HepG2 (cell line): ENCODE measurements around the gene TSC22D4. TPM values are rescaled to one million over a fixed set of nuclear protein-coding genes. Genes with fewer than 3 reads are reported as not detected.

ENCODE experiments used
- ATAC-seq: fragments of 200-7000 bp; cut with Tn5 transposase; 3 replicates; pipeline ENCODE4 v1.9.1; 2020; ENCODE audit warnings: mild to moderate bottlenecking, moderate library complexity
- BruUV-seq: library from RNA; stranded (reverse); fragments of 400-500 nt; replicated peaks from 2 replicates; lab custom pipeline; 2021; lab: Mats Ljungman, UMichigan
- CTCF ChIA-PET: fragments of 300-600 bp; formaldehyde crosslinking; extraction: SDS; loops from one replicate; lab custom pipeline; 2021; ENCODE audit warnings: low total read pairs, inconsistent platforms, low intra/inter-chr PET ratio; lab: Yijun Ruan, JAX
- POLR2A ChIA-PET: fragments of 350-600 bp; sonication (Branson Sonifier 250); formaldehyde crosslinking; loops from one replicate; lab custom pipeline; 2020; ENCODE audit warnings: antibody characterized with exemption, inconsistent platforms; lab: Yijun Ruan, JAX
- DNase-seq: peaks from one replicate; pipeline ENCODE4 v3.0.0-alpha.2; 2015; ENCODE audit warnings: low spot score
- FAIRE-seq: peaks from 3 replicates; lab custom pipeline; 2011; peaks lifted over from hg19 to GRCh38; lab: Jason Lieb, UNC
- H2AFZ ChIP-seq: one replicate; pipeline ENCODE4 v1.6.1; 2011; ENCODE audit warnings: low read length, inconsistent platforms
- H3K27ac ChIP-seq: fragments of 300-600 bp; 3 replicates; pipeline ENCODE4 v1.8.0; 2011; ENCODE audit warnings: mixed run types, mild to moderate bottlenecking, mixed read lengths, low read length, inconsistent platforms; ENCODE audit not compliant: insufficient read depth; ENCODE audit errors: extremely low read length
- H3K27me3 ChIP-seq, 2 experiments: fragments of 200-600 bp in 1 of 2; 2 replicates in 1 of 2; 3 replicates in 1 of 2; pipeline versions ENCODE4 v1.6.0 to v1.8.0; 2011; ENCODE audit warnings: low read length in 2 of 2, mild to moderate bottlenecking in 2 of 2, moderate library complexity in 2 of 2, inconsistent platforms in 1 of 2; ENCODE audit not compliant: insufficient read depth in 2 of 2, control insufficient read depth in 1 of 2
- H3K36me3 ChIP-seq, 2 experiments: fragments of 200-600 bp in 1 of 2; replicated peaks in 1 of 2; 2 replicates in 1 of 2; 3 replicates in 1 of 2; pipeline versions ENCODE4 v1.5.1 to v1.8.0; 2011; ENCODE audit warnings: low read length in 2 of 2, inconsistent platforms in 1 of 2; ENCODE audit not compliant: insufficient read depth in 2 of 2, control insufficient read depth in 1 of 2
- H3K4me1 ChIP-seq: 2 replicates; pipeline ENCODE4 v1.5.1; 2012; ENCODE audit warnings: low read length, inconsistent platforms; ENCODE audit not compliant: insufficient read depth
- H3K4me2 ChIP-seq: 2 replicates; pipeline ENCODE4 v1.6.0; 2011; ENCODE audit warnings: low read depth, low read length, inconsistent platforms
- H3K4me3 ChIP-seq, 3 experiments: fragments of 200-600 bp in 1 of 3; sonication (generic), shearing (Covaris generic) in 1 of 3; replicated peaks in 1 of 3; 2 replicates each; pipeline ENCODE4 v1.5.1; 2011 to 2016; ENCODE audit warnings: low read length in 3 of 3, inconsistent platforms in 2 of 3, low read depth in 2 of 3, mild to moderate bottlenecking in 2 of 3, control low read depth in 1 of 3, mixed read lengths in 1 of 3; ENCODE audit not compliant: insufficient read depth in 1 of 3
- H3K79me2 ChIP-seq: one replicate; pipeline ENCODE4 v1.6.1; 2011; ENCODE audit warnings: low read length, inconsistent platforms; ENCODE audit not compliant: insufficient read depth
- H3K9ac ChIP-seq: 2 replicates; pipeline ENCODE4 v1.6.0; 2011; ENCODE audit warnings: mild to moderate bottlenecking, low read depth, low read length, inconsistent platforms; ENCODE audit not compliant: insufficient read depth
- H3K9me3 ChIP-seq: 2 replicates; pipeline ENCODE4 v1.5.1; 2012; ENCODE audit warnings: mild to moderate bottlenecking, low read length
- H4K20me1 ChIP-seq: 2 replicates; pipeline ENCODE4 v1.6.0; 2011; ENCODE audit warnings: inconsistent platforms, mild to moderate bottlenecking, low read length, moderate library complexity; ENCODE audit not compliant: insufficient read depth
- DBP ChIP-seq: sonication (generic); formaldehyde crosslinking; IDR thresholded peaks from 2 replicates; pipeline ENCODE4 v1.4.0; 2020; ENCODE audit warnings: missing genetic modification reagents; ENCODE audit errors: not compliant biosample characterization
- EEA1 ChIP-seq: sonication (generic); formaldehyde crosslinking; IDR thresholded peaks from 2 replicates; pipeline ENCODE4 v1.5.1; 2020; ENCODE audit warnings: mild to moderate bottlenecking, missing genetic modification reagents, borderline replicate concordance
- ELK4 ChIP-seq: sonication (generic); formaldehyde crosslinking; IDR thresholded peaks from 2 replicates; pipeline ENCODE4 v1.9.0; 2021; ENCODE audit warnings: missing genetic modification reagents, borderline replicate concordance
- GTF3A ChIP-seq: sonication (generic); formaldehyde crosslinking; conservative IDR thresholded peaks from 2 replicates; pipeline ENCODE4 v1.4.0; 2020; ENCODE audit warnings: mild to moderate bottlenecking, missing genetic modification reagents
- PHB2 ChIP-seq: fragments of 450-650 bp; IDR thresholded peaks from 2 replicates; pipeline ENCODE4 v1.6.1; 2018; ENCODE audit not compliant: partially characterized antibody
- REST ChIP-seq, 2 experiments: IDR thresholded peaks; 2 replicates each; pipeline ENCODE4 v1.6.1; 2011 to 2012; ENCODE audit warnings: low read length in 2 of 2, borderline replicate concordance in 1 of 2, low read depth in 1 of 2, mild to moderate bottlenecking in 1 of 2, moderate library complexity in 1 of 2
- SALL1 ChIP-seq: sonication (generic); formaldehyde crosslinking; IDR thresholded peaks from 2 replicates; pipeline ENCODE4 v1.8.0; 2022; ENCODE audit warnings: mild to moderate bottlenecking, missing genetic modification reagents
- TMF1 ChIP-seq: sonication (generic); formaldehyde crosslinking; IDR thresholded peaks from 2 replicates; pipeline ENCODE4 v1.8.1; 2022; ENCODE audit warnings: low read depth, missing genetic modification reagents
- ZBTB1 ChIP-seq: sonication (generic); formaldehyde crosslinking; IDR thresholded peaks from 2 replicates; pipeline ENCODE4 v1.4.0; 2020; ENCODE audit warnings: missing genetic modification reagents, borderline replicate concordance
- ZBTB2 ChIP-seq: sonication (generic); formaldehyde crosslinking; IDR thresholded peaks from 2 replicates; pipeline ENCODE4 v1.8.0; 2022; ENCODE audit warnings: low read depth, missing genetic modification reagents
- ZNF143 ChIP-seq: sonication (generic); formaldehyde crosslinking; IDR thresholded peaks from 2 replicates; pipeline ENCODE4 v1.4.0; 2020; ENCODE audit warnings: missing genetic modification reagents
- ZNF605 ChIP-seq: sonication (generic); formaldehyde crosslinking; IDR thresholded peaks from 2 replicates; pipeline ENCODE4 v1.8.0; 2022; ENCODE audit warnings: mild to moderate bottlenecking, missing genetic modification reagents
- WGBS: methylation state at CpG from one replicate; pipeline ENCODE4 v1.1.6; 2017; ENCODE audit warnings: low lambda C conversion rate; 5-methylcytosine and 5-hydroxymethylcytosine counted together
- in situ Hi-C: cut with HindIII; loops from 2 replicates; pipeline ENCODE4 v1.10.0; 2017; ENCODE audit warnings: low pct_unique_long_range_greater_than_20kb; ENCODE audit not compliant: extremely low pct_ligation_motif_present
- intact Hi-C: fragments of 100-400 bp; cut with micrococcal nuclease; formaldehyde crosslinking; loops from one replicate; pipeline ENCODE4 v1.10.0; 2022; ENCODE audit not compliant: unreplicated experiment
- polyA plus RNA-seq, 8 experiments: library from polyadenylated mRNA; depleted of rRNA in 3 of 8; stranded (reverse) in 7 of 8; unstranded in 1 of 8; fragments of >200 nt; fragmentation: Illumina TruSeq in 4 of 8; extraction: Trizol in 4 of 8; gene quantifications; 2 replicates each; pipeline versions ENCODE4 v1.2.1 to v1.2.3, GENCODE V29; 2011 to 2016; ENCODE audit warnings: low read depth in 4 of 8, missing spikeins in 1 of 8, mixed read lengths in 1 of 8; ENCODE audit not compliant: insufficient read depth in 1 of 8
- total RNA-seq, 5 experiments: library from RNA; depleted of rRNA; stranded (reverse); fragments of >200 nt; fragmentation: Illumina TruSeq; extraction: Trizol; gene quantifications; 2 replicates each; pipeline ENCODE4 v1.2.3, GENCODE V29; 2016; ENCODE audit warnings: low read depth in 1 of 5

The TSC22D4 gene
- total and polyA plus RNA-seq, 2 of the 13 experiments (the other 11 are each of a cell fraction or from before 2014, with no cell fraction given), result 7.7 to 8.7 TPM

- TF ChIP-seq ELK4 (CRISPR knock-in tag), result no peak
Measured at GRCh38 chr7:100428967-100429636, 49.9 kb downstream of the TSC22D4 start (continued).

- peak; percentile 84 for FAIRE-seq
- peak; percentile 91 for DNase-seq
- TF ChIP-seq ZNF143 (CRISPR knock-in tag) (peak; percentile 94), REST (IDR thresholded peaks at IDR 0.05; ENCODE audit: borderline replicate concordance in 1 of 2, low read depth in 1 of 2, low read length in 2 of 2) (no peak), ZNF605 (CRISPR knock-in tag) (peak; percentile 75), GTF3A (CRISPR knock-in tag) (0 out of 2 replicates have a peak, but pooled peaks have one; percentile 18), SALL1 (CRISPR knock-in tag) (peak; percentile 91), PHB2 (no peak), DBP (CRISPR knock-in tag) (peak; percentile 88), EEA1 (peak; percentile 88), ZBTB1 (CRISPR knock-in tag) (no peak), TMF1 (CRISPR knock-in tag) (peak; percentile 94), ZBTB2 (CRISPR knock-in tag) (no peak)
Measured at GRCh38 chr7:100428199-100428966, 50.6 kb downstream of the TSC22D4 start, which contains the start of gene ZCWPW1. Gene ZCWPW1, minus strand, starts transcription at chr7:100428703. Its CDS starts 8,054 bp downstream, at chr7:100420649.

More at GRCh38 chr7:100428199-100428966, 50.6 kb downstream of the TSC22D4 start, which contains the start of gene ZCWPW1:
- intact Hi-C loops, result loop anchor here (2.0 kb wide), 1 partner anchor 16 kb away; no protein-coding TSS in a partner anchor
- in situ Hi-C loops, result no loop called here
- peaks cover 3 to 21% of the 10 kb centered on the region in 2 experiments; a peak in 4 of 5 replicates for H3K36me3 ChIP-seq
- WGBS, result under 1% methylated on average over 33 of the region's 66 CpGs
- H4K20me1 ChIP-seq, result no peaks in the 10 kb centered on the region; the same call in 1 of the 2 replicates
- peak; percentile 67 for ATAC-seq
- POLR2A ChIA-PET, result interaction anchor here (0.6 to 4.8 kb wide), 47 partner anchors 8 to 774 kb away, joined by 3 to 199 read pairs (median 5); partner anchors contain the start of genes AGFG2, AP4M1, FBXO24 and LAMTOR4
- H3K4me1 ChIP-seq, result peaks cover 37% of the 10 kb centered on the region
- no peaks in the 10 kb centered on the region for H3K9me3 ChIP-seq
- peak within 1 kb of the TSS; percentile 75 to 87 (median 83) for H3K4me3 ChIP-seq
- H3K27me3 ChIP-seq, result no peaks in the 10 kb centered on the region; a peak in 1 of 5 replicates
- peaks cover 23% of the 10 kb centered on the region for H3K79me2 ChIP-seq
- peak within 1 kb of the TSS; percentile 98 for H3K27ac ChIP-seq
- peak within 1 kb of the TSS; percentile 98 for H3K9ac ChIP-seq
- TSS peak; percentile 78 for BruUV-seq
- CTCF ChIA-PET, result interaction anchor here (1.2 kb wide), 1 partner anchor 22 kb away, joined by 3 read pairs; no protein-coding TSS in a partner anchor
- peak within 1 kb of the TSS; percentile 94 for H3K4me2 ChIP-seq
- H2AFZ ChIP-seq, result peak within 1 kb of the TSS; percentile 31
